ENCODE data around the gene CHRDL1.

Gene CHRDL1

GRCh38 chrX:110646386-110646785 lies 149.2 kb downstream of the CHRDL1 start:
- no peak for DNase-seq
